Heart left ventricle (tissue), 13 donors: ENCODE results near the gene ZP1.

Source experiments
- POLR2A ChIP-seq, 2 donors: fragments of 450-650 bp; IDR thresholded peaks; one replicate each; pipeline ENCODE4 v1.6.1; 2017; ENCODE audit warnings: antibody characterized with exemption in 2 of 2, mild to moderate bottlenecking in 2 of 2, moderate library complexity in 2 of 2
- TF ChIP-seq, protein P1 (sequence below), 12 donors: fragments of 200-600 bp; sonication (generic) in 4 of 12; IDR thresholded peaks; one replicate each; pipeline versions ENCODE4 v1.5.0 to v1.8.0; 2018 to 2022; ENCODE audit warnings: antibody characterized with exemption in 12 of 12, mild to moderate bottlenecking in 5 of 12
- donor health status: ischemic (EF 13 %, LVEDD 7.1; RV severe dilation, severe dysfunction).
- donor health status: DM: no; HTN: yes; CAD: no.
- donor health status: DM: no; HTN: no; CAD: no.
- donor health status: ischemic (EF 25% LVEDD 6.9; RV normal size, moderate dysfunction).
- donor health status: ischemic (EF 25% LVEDD 5.7; RV mildly dilated, moderate dysfunction).
- donor health status: ischemic (EF 35%, LVEDD 5.7; RV mildly dilated, moderate dysfunction).
- donor health status: nonischemic (EF 11% LVEDD 7.7; RV severe dilation, severe dysfunction).
- donor health status: DM: yes; HTN: yes; CAD: no.
- donor health status: PGD.
- donor health status: ischemic (EF 29% LVEDD 5.4; RV normal size, mild dysfunction).
- donor health status: nonischemic (EF 23%, LVEDD 6.1; RV moderate dilation, normal function).

DNA sequence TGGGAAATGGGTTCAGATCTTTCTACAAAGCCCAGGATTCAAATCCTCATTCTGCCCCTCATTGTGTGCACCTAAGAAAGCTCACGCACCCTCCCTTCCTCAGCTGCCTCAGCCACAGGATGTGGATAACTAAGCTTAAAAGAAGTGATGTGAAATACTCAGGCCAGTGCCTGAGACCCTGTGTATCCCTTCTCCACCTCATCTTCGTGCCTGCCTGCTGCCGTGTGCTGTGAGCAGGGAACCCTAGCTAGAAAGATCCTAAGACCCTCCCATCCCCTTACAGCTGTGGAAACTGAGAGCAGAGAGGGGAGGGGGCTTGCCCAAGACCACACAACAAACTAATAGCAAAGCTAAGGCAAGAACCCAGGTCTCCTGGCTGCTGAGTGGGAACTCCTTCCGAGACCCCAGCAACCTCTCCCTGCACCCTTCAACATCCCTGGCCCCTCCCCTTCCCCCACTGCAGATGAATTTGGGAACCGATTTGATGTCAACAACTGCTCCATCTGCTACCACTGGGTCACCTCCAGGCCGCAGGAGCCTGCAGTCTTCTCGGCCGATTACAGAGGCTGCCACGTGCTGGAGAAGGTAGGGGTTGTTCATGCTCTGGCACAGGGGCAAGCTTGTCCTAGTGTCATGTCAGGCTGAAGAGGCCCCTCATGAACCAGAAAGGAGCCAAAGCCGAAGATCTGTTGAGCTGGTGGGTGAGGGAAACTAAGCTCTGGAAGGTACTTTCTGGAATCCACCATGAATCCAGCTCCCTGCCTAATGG lies 1.5 kb downstream of the ZP1 start:
- TF ChIP-seq POLR2A (IDR thresholded peaks at IDR 0.05), result no peak
- TF ChIP-seq, protein P1, sequence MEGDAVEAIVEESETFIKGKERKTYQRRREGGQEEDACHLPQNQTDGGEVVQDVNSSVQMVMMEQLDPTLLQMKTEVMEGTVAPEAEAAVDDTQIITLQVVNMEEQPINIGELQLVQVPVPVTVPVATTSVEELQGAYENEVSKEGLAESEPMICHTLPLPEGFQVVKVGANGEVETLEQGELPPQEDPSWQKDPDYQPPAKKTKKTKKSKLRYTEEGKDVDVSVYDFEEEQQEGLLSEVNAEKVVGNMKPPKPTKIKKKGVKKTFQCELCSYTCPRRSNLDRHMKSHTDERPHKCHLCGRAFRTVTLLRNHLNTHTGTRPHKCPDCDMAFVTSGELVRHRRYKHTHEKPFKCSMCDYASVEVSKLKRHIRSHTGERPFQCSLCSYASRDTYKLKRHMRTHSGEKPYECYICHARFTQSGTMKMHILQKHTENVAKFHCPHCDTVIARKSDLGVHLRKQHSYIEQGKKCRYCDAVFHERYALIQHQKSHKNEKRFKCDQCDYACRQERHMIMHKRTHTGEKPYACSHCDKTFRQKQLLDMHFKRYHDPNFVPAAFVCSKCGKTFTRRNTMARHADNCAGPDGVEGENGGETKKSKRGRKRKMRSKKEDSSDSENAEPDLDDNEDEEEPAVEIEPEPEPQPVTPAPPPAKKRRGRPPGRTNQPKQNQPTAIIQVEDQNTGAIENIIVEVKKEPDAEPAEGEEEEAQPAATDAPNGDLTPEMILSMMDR (IDR thresholded peaks at IDR 0.05), result no peak
